HG03097 (cell line): ENCODE measurements around the gene SCIN.

Experiments used
- ATAC-seq: cut with Tn5 transposase; IDR thresholded peaks from one replicate; pipeline ENCODE4 v1.9.1; 2021; ENCODE audit not compliant: unreplicated experiment, low FRiP score

Gene SCIN

GRCh38 chr7:12609561-12609960 lies 39.0 kb downstream of the SCIN start:
- no peak for ATAC-seq

- no peak for ATAC-seq
Measured at GRCh38 chr7:12610899-12611298, 40.4 kb downstream of the SCIN start.

GRCh38 chr7:12612622-12613021 lies 42.1 kb downstream of the SCIN start:
- ATAC-seq, result no peak

- ATAC-seq, result no peak
Measured at GRCh38 chr7:12619461-12620069, 49.0 kb downstream of the SCIN start.

- no peak for ATAC-seq
Measured at GRCh38 chr7:12620371-12620770, 49.9 kb downstream of the SCIN start.

- no peak for ATAC-seq
Measured at GRCh38 chr7:12623223-12623622, 52.7 kb downstream of the SCIN start.

GRCh38 chr7:12623885-12624498 lies 53.5 kb downstream of the SCIN start:
- ATAC-seq, result no peak

- ATAC-seq, result no peak
Measured at GRCh38 chr7:12625836-12626235, 55.3 kb downstream of the SCIN start.

GRCh38 chr7:12629816-12630512 lies 59.4 kb downstream of the SCIN start:
- no peak for ATAC-seq

GRCh38 chr7:12630513-12630819 lies 59.9 kb downstream of the SCIN start:
- no peak for ATAC-seq

- ATAC-seq, result no peak
Measured at GRCh38 chr7:12633582-12633981, 63.1 kb downstream of the SCIN start.

- ATAC-seq, result no peak
Measured at GRCh38 chr7:12635830-12636229, 65.3 kb downstream of the SCIN start.

- ATAC-seq, result no peak
Measured at GRCh38 chr7:12637328-12637727, 66.8 kb downstream of the SCIN start.

GRCh38 chr7:12637819-12638592 lies 67.5 kb downstream of the SCIN start:
- ATAC-seq, result peak; percentile 54

GRCh38 chr7:12638851-12639456 lies 68.4 kb downstream of the SCIN start:
- ATAC-seq, result no peak

- no peak for ATAC-seq
Measured at GRCh38 chr7:12640299-12641096, 70.0 kb downstream of the SCIN start.

GRCh38 chr7:12641196-12641595 lies 70.7 kb downstream of the SCIN start:
- no peak for ATAC-seq

- ATAC-seq, result no peak
Measured at GRCh38 chr7:12642508-12642907, 72.0 kb downstream of the SCIN start.

GRCh38 chr7:12643001-12643643 lies 72.6 kb downstream of the SCIN start:
- no peak for ATAC-seq

GRCh38 chr7:12643644-12644043 lies 73.1 kb downstream of the SCIN start:
- ATAC-seq, result no peak
